GM12873 (cell line): Measurements from ENCODE around the gene TAAR5.

Experiments
- CTCF ChIP-seq: IDR thresholded peaks from 2 replicates; pipeline ENCODE4 v1.5.1; 2012; ENCODE audit warnings: low read depth, mild to moderate bottlenecking, moderate library complexity, low read length, control low read depth; ENCODE audit not compliant: insufficient read depth; ENCODE audit errors: missing control alignments

The TAAR5 gene

GRCh38 chr6:132566404-132566803, 23.1 kb downstream of the TAAR5 start:
- no peak for TF ChIP-seq CTCF

GRCh38 chr6:132552372-132552771, 37.2 kb downstream of the TAAR5 start, which contains the start of gene TAAR8:
TSS of gene TAAR8 (plus strand) at chr6:132552672. CDS start at chr6:132552693, 21 bp downstream.
- no peak for TF ChIP-seq CTCF

DNA sequence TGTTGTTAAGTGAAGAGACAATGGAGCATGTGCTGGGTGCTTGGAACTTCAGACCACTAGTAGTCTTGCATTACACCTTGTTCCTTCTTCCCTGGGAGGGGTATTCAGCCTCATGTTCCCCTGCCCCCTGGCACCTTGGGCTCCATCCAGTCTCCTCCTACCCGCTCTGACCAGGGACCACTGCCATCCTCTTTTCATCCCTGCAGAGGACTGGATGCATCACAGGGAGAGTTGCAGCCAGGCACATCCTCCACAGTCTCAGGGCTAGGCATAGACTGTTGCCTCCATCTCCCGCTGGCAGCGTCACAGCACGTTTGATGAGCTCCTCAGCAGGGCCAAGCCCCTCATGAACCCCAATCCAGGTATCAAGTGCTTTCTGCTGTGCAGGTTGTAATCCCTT, 38.3 kb downstream of the TAAR5 start:
- no peak for TF ChIP-seq CTCF

GRCh38 chr6:132548746-132549463, 40.6 kb downstream of the TAAR5 start:
- no peak for TF ChIP-seq CTCF

DNA sequence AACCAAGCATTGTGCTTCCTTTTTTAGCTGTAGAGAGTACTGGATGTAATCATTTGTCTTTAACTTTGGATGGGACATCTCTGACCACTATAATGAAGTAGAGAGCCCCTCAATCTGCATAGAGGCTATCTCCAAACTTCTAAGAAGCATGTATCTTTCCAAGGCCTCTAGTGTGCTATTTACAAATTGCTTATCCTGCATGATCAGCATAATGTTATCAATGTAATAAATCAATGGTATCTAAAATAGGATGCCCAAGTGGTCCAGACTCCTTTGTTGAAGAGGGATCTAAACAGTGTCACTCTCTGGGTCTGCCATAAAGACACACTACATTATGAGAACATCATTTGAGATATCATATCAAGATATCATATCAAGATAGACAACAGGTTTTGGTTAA, 44.7 kb downstream of the TAAR5 start:
- TF ChIP-seq CTCF, result no peak
